A549 treated with RU486 at 1 μM for 4 hours (cell line): ENCODE results near the gene WEE1. TPM values are rescaled to one million over a fixed set of nuclear protein-coding genes. Genes with fewer than 3 reads are reported as not detected.

Experiments
- total RNA-seq: library from RNA; stranded (reverse); fragments of 200-300 nt; extraction: Qiagen RNA extraction; gene quantifications from 5 replicates; pipeline ENCODE4 v1.2.3, GENCODE V29; 2022; ENCODE audit warnings: low read depth

Gene WEE1
- total RNA-seq: 19.0 to 28.2 TPM (median 21.6 TPM) in 5 replicates

GRCh38 chr11:9573052-9573774 is at the start of gene WEE1:
Gene WEE1 (plus strand): TSS chr11:9573670. CDS start chr11:9573934, 264 bp downstream.

Other genes starting within 250 kb of the WEE1 start
- gene IPO7, start 189.0 kb upstream of the WEE1 start, total RNA-seq: 52.0 to 112 TPM (median 101 TPM) in 5 replicates
- gene ZNF143, start 112.7 kb upstream of the WEE1 start, total RNA-seq: 10.1 to 18.2 TPM (median 13.6 TPM) in 5 replicates
- gene SWAP70, start 90.4 kb downstream of the WEE1 start, total RNA-seq: 22.1 to 35.2 TPM (median 29.5 TPM) in 5 replicates